Measurements from ENCODE around the gene KLF3. TPM values are rescaled to one million over a fixed set of nuclear protein-coding genes. Genes with fewer than 3 reads are reported as not detected.
"Not testable (repeated sequence)": the region's sequence is repeated elsewhere in the genome, so short reads cannot be mapped to it uniquely, and the experiment has no call there.

KLF3 gene
- total RNA-seq, 1 donor from 2014 or later: 42.4 TPM

DNA sequence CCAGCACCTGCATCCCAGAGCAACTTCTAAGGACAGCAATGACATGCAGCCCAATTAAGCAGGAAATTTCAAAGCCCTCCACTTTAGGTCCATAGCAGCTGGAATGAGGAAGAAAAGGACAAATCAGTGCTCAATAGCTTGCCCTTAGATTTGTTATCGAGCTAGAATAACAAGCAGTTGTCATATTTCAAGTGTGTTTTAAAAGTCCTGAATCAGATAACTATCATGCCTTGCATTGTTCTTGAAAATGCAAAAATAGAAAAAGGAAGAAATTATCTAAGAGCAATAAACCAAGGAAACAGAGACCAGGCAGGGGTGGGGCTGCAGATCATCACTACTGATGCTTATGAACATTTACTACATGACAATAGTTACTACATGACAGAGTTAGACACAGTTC, 43.9 kb upstream of the KLF3 start:
- Mint-ChIP-seq H3K27me3 (ENCODE audit: unreplicated experiment) (no peaks in the 10 kb centered on the region), H3K4me1 (ENCODE audit: unreplicated experiment) (no peaks in the 10 kb centered on the region), H3K4me3 (ENCODE audit: unreplicated experiment) (no peak overlapping the region), H3K9me3 (ENCODE audit: unreplicated experiment) (no peaks in the 10 kb centered on the region), H3K27ac (ENCODE audit: unreplicated experiment) (no peak overlapping the region), H3K36me3 (ENCODE audit: unreplicated experiment) (no peaks in the 10 kb centered on the region)
- DNase-seq (ENCODE audit: extremely low spot score, unreplicated experiment): no peak
- no peak for TF ChIP-seq CTCF (IDR thresholded peaks at IDR 0.05)

- DNase-seq (ENCODE audit: extremely low spot score, unreplicated experiment): no peak
- no peaks in the 10 kb centered on the region for H3K4me1 Mint-ChIP-seq (ENCODE audit: unreplicated experiment)
- H3K9me3 Mint-ChIP-seq (ENCODE audit: unreplicated experiment): no peaks in the 10 kb centered on the region
- TF ChIP-seq CTCF (IDR thresholded peaks at IDR 0.05): no peak
- H3K36me3 Mint-ChIP-seq (ENCODE audit: unreplicated experiment): no peaks in the 10 kb centered on the region
- H3K27me3 Mint-ChIP-seq (ENCODE audit: unreplicated experiment): no peaks in the 10 kb centered on the region
- no peak overlapping the region for H3K27ac Mint-ChIP-seq (ENCODE audit: unreplicated experiment)
- H3K4me3 Mint-ChIP-seq (ENCODE audit: unreplicated experiment): no peak overlapping the region
Observed at GRCh38 chr4:38620527-38621027, 43.4 kb upstream of the KLF3 start.

DNA sequence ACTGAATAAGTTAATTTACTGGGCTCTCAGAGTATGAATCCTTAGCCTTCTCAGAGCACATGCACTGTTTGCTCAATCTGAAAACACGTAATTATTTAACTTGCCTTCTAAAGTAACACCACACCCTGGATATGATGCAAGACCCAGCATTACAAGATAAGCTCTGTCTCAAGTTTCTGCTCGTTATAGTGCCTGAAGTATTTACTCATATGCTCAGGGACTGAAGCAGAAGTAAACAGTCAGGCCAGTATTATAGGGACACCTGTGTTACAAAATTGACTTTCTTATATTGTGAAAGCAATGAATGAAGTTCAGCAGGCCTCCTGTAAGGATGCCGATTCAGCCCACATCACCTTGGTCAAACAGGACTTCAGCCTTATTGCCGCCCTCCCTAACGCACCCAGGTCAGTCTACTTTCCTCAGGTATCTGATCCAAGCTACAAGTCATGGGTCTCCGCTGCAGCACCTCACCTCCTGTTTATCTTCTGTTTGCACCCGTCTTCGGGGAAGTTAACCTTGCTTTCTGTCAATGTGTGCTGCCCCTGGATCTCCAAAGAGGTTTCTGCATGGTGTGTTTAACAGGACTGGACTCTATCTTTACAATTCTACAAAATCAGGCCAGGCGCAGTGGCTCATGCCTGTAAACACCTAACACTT, 42.8 kb upstream of the KLF3 start:
- Mint-ChIP-seq H3K27ac (ENCODE audit: unreplicated experiment) (no peak overlapping the region), H3K4me3 (ENCODE audit: unreplicated experiment) (no peak overlapping the region), H3K36me3 (ENCODE audit: unreplicated experiment) (no peaks in the 10 kb centered on the region), H3K27me3 (ENCODE audit: unreplicated experiment) (no peaks in the 10 kb centered on the region), H3K9me3 (ENCODE audit: unreplicated experiment) (no peaks in the 10 kb centered on the region), H3K4me1 (ENCODE audit: unreplicated experiment) (no peaks in the 10 kb centered on the region)
- no peak for TF ChIP-seq CTCF (IDR thresholded peaks at IDR 0.05)
- no peak for DNase-seq (ENCODE audit: extremely low spot score, unreplicated experiment)

DNA sequence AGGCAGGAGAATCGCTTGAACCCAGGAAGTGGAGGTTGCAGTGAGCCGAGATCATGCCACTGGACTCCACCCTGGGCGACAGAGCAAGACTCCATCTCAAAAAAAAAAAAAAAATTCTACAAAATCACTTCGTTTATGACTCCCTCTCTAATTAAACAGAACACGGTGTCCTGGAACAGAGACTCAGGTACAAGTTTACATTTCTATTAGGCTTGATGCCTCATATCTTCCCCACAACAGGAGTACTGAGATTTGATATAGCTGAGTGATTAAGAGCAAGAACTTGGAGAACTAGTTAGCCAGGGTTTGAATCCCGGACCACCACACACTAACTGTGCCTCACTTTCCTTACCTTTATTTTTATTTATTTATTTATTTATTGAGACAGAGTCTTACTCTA, 42.2 kb upstream of the KLF3 start:
- no peak for TF ChIP-seq CTCF (IDR thresholded peaks at IDR 0.05)
- Mint-ChIP-seq H3K4me3 (ENCODE audit: unreplicated experiment) (no peak overlapping the region), H3K4me1 (ENCODE audit: unreplicated experiment) (no peaks in the 10 kb centered on the region), H3K27me3 (ENCODE audit: unreplicated experiment) (no peaks in the 10 kb centered on the region), H3K27ac (ENCODE audit: unreplicated experiment) (no peak overlapping the region), H3K36me3 (ENCODE audit: unreplicated experiment) (no peaks in the 10 kb centered on the region), H3K9me3 (ENCODE audit: unreplicated experiment) (no peaks in the 10 kb centered on the region)
- DNase-seq (ENCODE audit: extremely low spot score, unreplicated experiment): no peak

DNA sequence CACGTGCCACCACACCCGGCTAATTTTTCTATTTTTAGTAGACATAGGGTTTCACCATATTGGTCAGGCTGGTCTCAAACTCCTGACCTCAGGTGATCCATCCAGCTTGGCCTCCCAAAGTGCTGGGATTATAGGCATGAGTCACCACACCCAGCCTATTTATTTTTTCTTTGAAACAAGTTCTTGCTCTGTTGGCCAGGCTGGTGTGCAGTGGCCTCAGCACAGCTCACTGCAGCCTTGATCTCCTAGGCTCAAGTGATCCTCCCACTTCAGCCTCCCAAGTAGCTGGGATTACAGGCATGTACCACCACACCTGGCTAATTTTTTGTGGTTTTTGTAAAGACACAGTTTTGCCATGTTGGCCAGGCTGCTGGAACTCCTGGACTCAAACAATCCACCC, 41.7 kb upstream of the KLF3 start:
- H3K27me3 Mint-ChIP-seq (ENCODE audit: unreplicated experiment); H3K9me3 Mint-ChIP-seq (ENCODE audit: unreplicated experiment); DNase-seq (ENCODE audit: extremely low spot score, unreplicated experiment); H3K4me1 Mint-ChIP-seq (ENCODE audit: unreplicated experiment); H3K27ac Mint-ChIP-seq (ENCODE audit: unreplicated experiment); H3K36me3 Mint-ChIP-seq (ENCODE audit: unreplicated experiment); H3K4me3 Mint-ChIP-seq (ENCODE audit: unreplicated experiment): not testable (repeated sequence)
